Testis (tissue), 5 donors: ENCODE results near the gene MCOLN1. TPM values are rescaled to one million over a fixed set of nuclear protein-coding genes. Genes with fewer than 3 reads are reported as not detected.

Source experiments
- DNase-seq: peaks from one replicate; pipeline ENCODE4 v3.0.0-alpha.2; 2019
- H3K27ac ChIP-seq, 2 donors: fragments of 200-600 bp; sonication (generic); one replicate each; pipeline ENCODE4 v1.5.1; 2019
- H3K27me3 ChIP-seq: fragments of 200-600 bp; sonication (generic); one replicate; pipeline ENCODE4 v1.5.1; 2019
- H3K36me3 ChIP-seq: fragments of 200-600 bp; sonication (generic); one replicate; pipeline ENCODE4 v1.5.1; 2017; ENCODE audit warnings: low read depth; ENCODE audit errors: missing control alignments
- H3K4me1 ChIP-seq: fragments of 200-600 bp; sonication (generic); one replicate; pipeline ENCODE4 v1.5.1; 2019
- H3K4me3 ChIP-seq, 2 donors: fragments of 200-600 bp; sonication (generic); one replicate each; pipeline ENCODE4 v1.5.1; 2017 to 2019
- H3K9me3 ChIP-seq: fragments of 200-600 bp; sonication (generic); one replicate; pipeline ENCODE4 v1.5.1; 2017
- CTCF ChIP-seq, 3 experiments: fragments of 450-650 bp in 2 of 3; fragments of 200-600 bp in 1 of 3; sonication (generic) in 1 of 3; IDR thresholded peaks; one replicate each; pipeline ENCODE4 v1.5.1; 2016 to 2019; ENCODE audit warnings: antibody characterized with exemption in 3 of 3, mild to moderate bottlenecking in 2 of 3, moderate library complexity in 1 of 3
- POLR2A ChIP-seq: fragments of 450-650 bp; IDR thresholded peaks from one replicate; pipeline ENCODE4 v1.6.1; 2017; ENCODE audit warnings: antibody characterized with exemption, mild to moderate bottlenecking, moderate library complexity
- WGBS, 2 donors: methylation state at CpG; one replicate each; pipeline ENCODE4 v1.1.5; 2018; 5-methylcytosine and 5-hydroxymethylcytosine counted together
- intact Hi-C: fragments of 100-400 bp; cut with DNase I; formaldehyde crosslinking; loops from one replicate; pipeline ENCODE4 v1.15.1; 2023; ENCODE audit warnings: low total_unique reads
- long read RNA-seq, 2 donors: transcript quantifications; one replicate each; lab custom pipeline, GENCODE V29; 2026
- polyA plus RNA-seq: library from polyadenylated mRNA; stranded (reverse); fragments of 350-450 nt; fragmentation: Illumina TruSeq; extraction: RNeasy Lipid Tissue Mini Kit (QIAGEN cat#74804); gene quantifications from one replicate; pipeline ENCODE4 v1.2.3, GENCODE V29; 2014; ENCODE audit warnings: low read depth, low replicate concordance; ENCODE audit not compliant: insufficient read depth
- total RNA-seq, 2 donors: library from RNA; depleted of rRNA; stranded (reverse); fragments of >200 nt; gene quantifications; one replicate each; pipeline ENCODE4 v1.2.3, GENCODE V29; 2016

The MCOLN1 gene
- total RNA-seq (10 to 100 TPM; 17.7 to 26.9 TPM), polyA plus RNA-seq (15.2 TPM)
- long read RNA-seq, donor 1, partial matches to known transcripts: 0 of 4 reads
- long read RNA-seq, donor 1, other reads (novel, unspliced or antisense): 0 of 4 reads
- long read RNA-seq, donor 2, partial matches to known transcripts: 0 of 3 reads
- long read RNA-seq, donor 2, other reads (novel, unspliced or antisense): 0 of 3 reads

GRCh38 chr19:7522072-7522922 is at the start of gene MCOLN1:
Gene MCOLN1 (plus strand): TSS chr19:7522624. CDS start chr19:7522751, 127 bp downstream.
- WGBS, 2 donors: 1% methylated on average over 19 to 64 of the region's 65 CpGs
- Histone ChIP-seq H3K36me3 (no peaks in the 10 kb centered on the region), H3K27me3 (no peaks in the 10 kb centered on the region), H3K9me3 (no peaks in the 10 kb centered on the region), H3K27ac (peak within 1 kb of the TSS; percentile 10 to 62), H3K4me3 (peak within 1 kb of the TSS; percentile 62 to 78), H3K4me1 (peaks cover 13% of the 10 kb centered on the region)
- peak in 2 of 3 experiments; percentile 48 to 54 for TF ChIP-seq CTCF (IDR thresholded peaks at IDR 0.05)
- no peak for TF ChIP-seq POLR2A
- intact Hi-C loops: no loop called here
- DNase-seq: peak; percentile 99

GRCh38 chr19:7475665-7476064 is 46.8 kb upstream of the MCOLN1 start:
- H3K27ac ChIP-seq: no peak overlapping the region
- peaks cover 8% of the 10 kb centered on the region for H3K4me1 ChIP-seq
- H3K27me3 ChIP-seq: no peaks in the 10 kb centered on the region
- H3K36me3 ChIP-seq: no peaks in the 10 kb centered on the region
- no peak overlapping the region for H3K4me3 ChIP-seq
- no peaks in the 10 kb centered on the region for H3K9me3 ChIP-seq
- TF ChIP-seq POLR2A (no peak), CTCF (IDR thresholded peaks at IDR 0.05) (no peak)
- DNase-seq: no peak
- intact Hi-C loops: no loop called here
- 87 to 91% methylated on average over 5 to 6 of the region's 6 CpGs for WGBS, 2 donors

GRCh38 chr19:7476241-7476640 is 46.2 kb upstream of the MCOLN1 start:
- WGBS, 2 donors: 80 to 93% methylated on average over 7 of the region's 7 CpGs
- intact Hi-C loops: no loop called here
- Histone ChIP-seq H3K36me3 (no peaks in the 10 kb centered on the region), H3K9me3 (no peaks in the 10 kb centered on the region), H3K27me3 (no peaks in the 10 kb centered on the region), H3K4me1 (peaks cover 10% of the 10 kb centered on the region), H3K27ac (no peak overlapping the region), H3K4me3 (no peak overlapping the region)
- no peak for DNase-seq
- TF ChIP-seq CTCF (IDR thresholded peaks at IDR 0.05): no peak
- no peak for TF ChIP-seq POLR2A

GRCh38 chr19:7476777-7477494 is 45.5 kb upstream of the MCOLN1 start:
- intact Hi-C loops: no loop called here
- H3K27me3 ChIP-seq: no peaks in the 10 kb centered on the region
- H3K4me1 ChIP-seq: peaks cover 13% of the 10 kb centered on the region
- no peak overlapping the region for H3K4me3 ChIP-seq
- no peaks in the 10 kb centered on the region for H3K9me3 ChIP-seq
- 84 to 89% methylated on average over 16 to 26 of the region's 35 CpGs for WGBS, 2 donors
- no peak overlapping the region for H3K27ac ChIP-seq
- no peaks in the 10 kb centered on the region for H3K36me3 ChIP-seq
- no peak for TF ChIP-seq POLR2A
- no peak for TF ChIP-seq CTCF (IDR thresholded peaks at IDR 0.05)
- no peak for DNase-seq
